SK-N-MC (cell line): ENCODE measurements around the gene ZNF552.
"Not testable (repeated sequence)": the region's sequence is repeated elsewhere in the genome, so short reads cannot be mapped to it uniquely, and the experiment has no call there.

Source experiments
- EZH2 ChIP-seq: fragments of 200-600 bp; sonication (generic); IDR thresholded peaks from one replicate; pipeline ENCODE4 v1.6.1; 2017; ENCODE audit warnings: antibody characterized with exemption
- FOXP2 ChIP-seq: optimal IDR thresholded peaks from 2 replicates; pipeline ENCODE3; 2011; ENCODE audit warnings: mild to moderate bottlenecking, moderate library complexity; ENCODE audit not compliant: insufficient read depth; ENCODE audit errors: extremely low read length, control extremely low read depth
- POLR2AphosphoS5 ChIP-seq: IDR thresholded peaks from 2 replicates; pipeline ENCODE4 v1.6.1; 2012; ENCODE audit warnings: mild to moderate bottlenecking, low read depth, low read length, borderline replicate concordance

GRCh38 chr19:57810410-57811295 lies 4.1 kb downstream of the ZNF552 start:
- not testable (repeated sequence) for TF ChIP-seq POLR2AphosphoS5, EZH2, FOXP2
